ENCODE data around the gene MCCC1.

MCCC1 gene

GRCh38 chr3:182979674-182980191, 119.6 kb downstream of the MCCC1 start:
- DNase-seq, result peak; percentile 47

- peak; percentile 47 for DNase-seq
Observed at GRCh38 chr3:182979103-182979673, 120.1 kb downstream of the MCCC1 start.

GRCh38 chr3:182978387-182978786, 120.9 kb downstream of the MCCC1 start:
- no peak for DNase-seq

GRCh38 chr3:182973047-182973446, 126.2 kb downstream of the MCCC1 start:
- no peak for DNase-seq

GRCh38 chr3:182972387-182972786, 126.9 kb downstream of the MCCC1 start:
- DNase-seq, result no peak

- no peak for DNase-seq
Observed at GRCh38 chr3:182971637-182972036, 127.7 kb downstream of the MCCC1 start.

- DNase-seq, result no peak
Observed at GRCh38 chr3:182970811-182971418, 128.4 kb downstream of the MCCC1 start.

GRCh38 chr3:182969853-182970252, 129.4 kb downstream of the MCCC1 start:
- DNase-seq, result no peak

- DNase-seq, result no peak
Observed at GRCh38 chr3:182969277-182969676, 130.0 kb downstream of the MCCC1 start.

- DNase-seq, result no peak
Observed at GRCh38 chr3:182967218-182968204, 131.8 kb downstream of the MCCC1 start.

- no peak for DNase-seq
Observed at GRCh38 chr3:182965861-182966366, 133.4 kb downstream of the MCCC1 start.
